GM23338 (cell line): Measurements from ENCODE around the gene UST. TPM values are rescaled to one million over a fixed set of nuclear protein-coding genes. Genes with fewer than 3 reads are reported as not detected.
"Not testable (repeated sequence)": the region's sequence is repeated elsewhere in the genome, so short reads cannot be mapped to it uniquely, and the experiment has no call there.

ENCODE experiments used
- ATAC-seq: fragments of 200-7000 bp; cut with Tn5 transposase; 3 replicates; pipeline ENCODE4 v1.9.1; 2020
- DNase-seq: peaks from one replicate; pipeline ENCODE4 v3.0.0-alpha.2; 2015; ENCODE audit warnings: low spot score
- H2AFZ ChIP-seq: fragments of 200-600 bp; sonication (generic); 2 replicates; pipeline ENCODE4 v1.8.0; 2016; ENCODE audit warnings: antibody characterized with exemption, mild to moderate bottlenecking, moderate library complexity
- H3F3A ChIP-seq: fragments of 200-600 bp; sonication (generic); replicated peaks from 2 replicates; pipeline ENCODE4 v1.8.0; 2017; ENCODE audit warnings: antibody characterized with exemption, mixed run types, low read depth
- H3K27ac ChIP-seq: fragments of 200-600 bp; sonication (generic); 2 replicates; pipeline ENCODE4 v1.6.1; 2016; ENCODE audit warnings: low read depth
- H3K27me3 ChIP-seq: fragments of 200-600 bp; sonication (generic); 2 replicates; pipeline ENCODE4 v1.8.0; 2016; ENCODE audit warnings: mild to moderate bottlenecking, mixed run types, moderate library complexity; ENCODE audit not compliant: insufficient read depth
- H3K36me3 ChIP-seq: fragments of 200-600 bp; sonication (generic); 2 replicates; pipeline ENCODE4 v1.8.0; 2016; ENCODE audit warnings: mild to moderate bottlenecking; ENCODE audit not compliant: insufficient read depth
- H3K4me1 ChIP-seq: fragments of 200-600 bp; sonication (generic); 2 replicates; pipeline ENCODE4 v1.8.0; 2016; ENCODE audit warnings: mild to moderate bottlenecking, moderate library complexity; ENCODE audit not compliant: insufficient read depth
- H3K4me2 ChIP-seq: fragments of 200-600 bp; sonication (generic); 2 replicates; pipeline ENCODE4 v1.7.1; 2017; ENCODE audit warnings: mixed run types
- H3K4me3 ChIP-seq: fragments of 200-600 bp; sonication (generic); 2 replicates; pipeline ENCODE4 v1.6.1; 2016; ENCODE audit warnings: mixed run types
- H3K79me2 ChIP-seq: fragments of 200-600 bp; sonication (generic); replicated peaks from 2 replicates; pipeline ENCODE4 v1.8.0; 2017; ENCODE audit warnings: mild to moderate bottlenecking; ENCODE audit not compliant: insufficient read depth
- H3K9me2 ChIP-seq: fragments of 200-600 bp; sonication (generic); 2 replicates; pipeline ENCODE4 v1.8.0; 2017; ENCODE audit not compliant: insufficient read depth
- H4K20me1 ChIP-seq: fragments of 200-600 bp; sonication (generic); replicated peaks from 2 replicates; pipeline ENCODE4 v1.8.0; 2017; ENCODE audit warnings: mild to moderate bottlenecking; ENCODE audit not compliant: insufficient read depth
- H3K27ac Mint-ChIP-seq: 2 replicates; pipeline ENCODE4 v1.8.0; 2020; ENCODE audit warnings: inconsistent platforms, mild to moderate bottlenecking, moderate library complexity, mixed read lengths
- H3K27me3 Mint-ChIP-seq: 3 replicates; pipeline ENCODE4 v1.8.0; 2022; ENCODE audit warnings: low read depth, mild to moderate bottlenecking, moderate library complexity, mixed read lengths, inconsistent platforms; ENCODE audit not compliant: insufficient read depth, poor library complexity
- H3K36me3 Mint-ChIP-seq: 3 replicates; pipeline ENCODE4 v1.8.0; 2021; ENCODE audit warnings: low read depth, mild to moderate bottlenecking, inconsistent platforms, moderate library complexity, mixed read lengths
- H3K4me1 Mint-ChIP-seq: 3 replicates; pipeline ENCODE4 v1.8.0; 2020; ENCODE audit warnings: mild to moderate bottlenecking, inconsistent platforms, mixed read lengths
- H3K4me3 Mint-ChIP-seq: 3 replicates; pipeline ENCODE4 v1.8.0; 2021; ENCODE audit warnings: moderate library complexity, mild to moderate bottlenecking, inconsistent platforms, mixed read lengths
- H3K9me3 Mint-ChIP-seq: 3 replicates; pipeline ENCODE4 v1.8.0; 2020; ENCODE audit warnings: moderate library complexity, mild to moderate bottlenecking, inconsistent platforms, mixed read lengths
- ETS1 ChIP-seq: IDR thresholded peaks from 2 replicates; pipeline ENCODE4 v1.6.1; 2016; ENCODE audit warnings: antibody characterized with exemption
- ZNF331 ChIP-seq: fragments of 250-450 bp; sonication (Bioruptor Pico); IDR thresholded peaks from 2 replicates; pipeline ENCODE4 v1.5.0; 2020; ENCODE audit warnings: low read depth, mild to moderate bottlenecking, moderate library complexity
- ZNF462 ChIP-seq: fragments of 250-450 bp; sonication (Bioruptor Pico); IDR thresholded peaks from 2 replicates; pipeline ENCODE4 v1.5.0; 2020; ENCODE audit warnings: mild to moderate bottlenecking, moderate library complexity
- polyA plus RNA-seq: library from polyadenylated mRNA; unstranded; fragments of >200 nt; fragmentation: Nextera tagmentation; extraction: Ambion mirVana; gene quantifications from 2 replicates; pipeline ENCODE4 v1.2.1, GENCODE V29; 2016
- total RNA-seq: library from RNA; depleted of rRNA; stranded (reverse); fragments of >200 nt; shearing (Covaris generic); gene quantifications from 2 replicates; pipeline ENCODE4 v1.2.3, GENCODE V29; 2014

Gene UST
- total and polyA plus RNA-seq, 2 experiments from 2014 or later, result 12.6 to 33.0 TPM

GRCh38 chr6:149004664-149005063 is 257.8 kb downstream of the UST start:
- no peak overlapping the region for H3K4me3 ChIP-seq
- H3K27me3 ChIP-seq, result no peaks in the 10 kb centered on the region
- H3K4me1 ChIP-seq, result no peaks in the 10 kb centered on the region; the same call in 1 of the 2 replicates
- H3K4me3 Mint-ChIP-seq, result no peak overlapping the region
- H3K9me2 ChIP-seq, result peaks cover 10% of the 10 kb centered on the region; the same call in 1 of the 2 replicates
- no peak overlapping the region for H3K27ac Mint-ChIP-seq
- ATAC-seq, result no peak
- H3K4me1 Mint-ChIP-seq, result peaks cover 13% of the 10 kb centered on the region
- peaks cover 69% of the 10 kb centered on the region for H3K36me3 Mint-ChIP-seq
- H3K36me3 ChIP-seq, result peaks cover 15% of the 10 kb centered on the region
- H3K79me2 ChIP-seq, result no peaks in the 10 kb centered on the region
- peaks cover 28% of the 10 kb centered on the region for H3K9me3 Mint-ChIP-seq
- TF ChIP-seq ZNF331 (CRISPR knock-in tag) (no peak), ZNF462 (no peak), ETS1 (no peak)
- H3K4me2 ChIP-seq, result no peak overlapping the region
- H2AFZ ChIP-seq, result no peak overlapping the region
- H3K27ac ChIP-seq, result no peak overlapping the region
- no peak for DNase-seq
- no peaks in the 10 kb centered on the region for H4K20me1 ChIP-seq
- no peaks in the 10 kb centered on the region for H3F3A ChIP-seq
- H3K27me3 Mint-ChIP-seq, result no peaks in the 10 kb centered on the region

- not testable (repeated sequence) for H3K27ac Mint-ChIP-seq, H2AFZ ChIP-seq, H4K20me1 ChIP-seq, H3K79me2 ChIP-seq, H3K27me3 ChIP-seq, H3K4me1 ChIP-seq, H3K4me3 Mint-ChIP-seq, ATAC-seq, H3K27ac ChIP-seq, H3K4me3 ChIP-seq, H3F3A ChIP-seq, H3K4me2 ChIP-seq, H3K27me3 Mint-ChIP-seq, DNase-seq
- peaks cover 12% of the 10 kb centered on the region for H3K9me3 Mint-ChIP-seq
- H3K9me2 ChIP-seq, result peaks cover 10% of the 10 kb centered on the region; the same call in 1 of the 2 replicates
- H3K36me3 Mint-ChIP-seq, result peaks cover 57% of the 10 kb centered on the region
- H3K4me1 Mint-ChIP-seq, result peaks cover 16% of the 10 kb centered on the region
- peaks cover 12% of the 10 kb centered on the region for H3K36me3 ChIP-seq
These were observed 259.4 kb downstream of the UST start for GRCh38 chr6:149006236-149006635.
